Fibroblast of mammary gland (primary cell): ENCODE measurements around the gene PEX3.
A peak's percentile ranks its signal among the peaks of the same experiment; 100 is the strongest.
"Not testable (repeated sequence)": the region's sequence is repeated elsewhere in the genome, so short reads cannot be mapped to it uniquely, and the experiment has no call there.

Source experiments
- DNase-seq: peaks from one replicate; pipeline ENCODE4 v3.0.0-alpha.2; 2010; ENCODE audit warnings: low read depth
- H3K4me3 ChIP-seq: 2 replicates; pipeline ENCODE4 v1.5.1; 2011; ENCODE audit warnings: low read depth, mild to moderate bottlenecking, low read length, moderate library complexity; ENCODE audit not compliant: control insufficient read depth
- CTCF ChIP-seq: conservative IDR thresholded peaks from 2 replicates; pipeline ENCODE4 v1.5.1; 2011; ENCODE audit warnings: low read depth, low read length, inconsistent platforms; ENCODE audit not compliant: control insufficient read depth, insufficient read depth

Gene PEX3

GRCh38 chr6:143505111-143505510 lies 54.5 kb downstream of the PEX3 start:
- H3K4me3 ChIP-seq = no peak overlapping the region
- TF ChIP-seq CTCF = no peak
- DNase-seq = no peak

GRCh38 chr6:143505537-143505936 lies 54.9 kb downstream of the PEX3 start:
- no peak for DNase-seq
- TF ChIP-seq CTCF = no peak
- H3K4me3 ChIP-seq = no peak overlapping the region

GRCh38 chr6:143506199-143506598 lies 55.6 kb downstream of the PEX3 start:
- no peak for TF ChIP-seq CTCF
- H3K4me3 ChIP-seq = no peak overlapping the region
- no peak for DNase-seq

GRCh38 chr6:143506620-143507019 lies 56.0 kb downstream of the PEX3 start:
- no peak for DNase-seq
- TF ChIP-seq CTCF = no peak

GRCh38 chr6:143507358-143508145 lies 56.9 kb downstream of the PEX3 start:
- TF ChIP-seq CTCF = no peak
- DNase-seq = peak; percentile 21
- H3K4me3 ChIP-seq = no peak overlapping the region

More at GRCh38 chr6:143506620-143507019, 56.0 kb downstream of the PEX3 start:
- H3K4me3 ChIP-seq = no peak overlapping the region

GRCh38 chr6:143510326-143510725 lies 59.7 kb downstream of the PEX3 start:
- not testable (repeated sequence) for DNase-seq
- peak overlapping the region; percentile 78 for H3K4me3 ChIP-seq

- H3K4me3 ChIP-seq = peak within 1 kb of the TSS; percentile 78
- TF ChIP-seq CTCF = no peak
- DNase-seq = peak; percentile 93
These were observed 60.6 kb downstream of the PEX3 start, which contains the start of gene FUCA2 for GRCh38 chr6:143510991-143511891. FUCA2 (minus strand) TSS chr6:143511720; CDS start chr6:143511634, 86 bp downstream.
